Measurements from ENCODE around the gene PRELID2.

PRELID2 gene

GRCh38 chr5:145863003-145863402 is 27.9 kb upstream of the PRELID2 start:
- no peak for DNase-seq (ENCODE audit: low read depth)
- TF ChIP-seq CTCF (IDR thresholded peaks at IDR 0.05; ENCODE audit: insufficient read depth, low read depth, low read length, missing control alignments), result no peak
- H3K4me3 ChIP-seq (ENCODE audit: low read depth, low read length), result no peak overlapping the region

- no peak for TF ChIP-seq CTCF (IDR thresholded peaks at IDR 0.05; ENCODE audit: insufficient read depth, low read depth, low read length, missing control alignments)
- no peak for DNase-seq (ENCODE audit: low read depth)
- no peak overlapping the region for H3K4me3 ChIP-seq (ENCODE audit: low read depth, low read length)
These were observed 24.8 kb upstream of the PRELID2 start for GRCh38 chr5:145859897-145860296.

- TF ChIP-seq CTCF (IDR thresholded peaks at IDR 0.05; ENCODE audit: insufficient read depth, low read depth, low read length, missing control alignments), result no peak
- H3K4me3 ChIP-seq (ENCODE audit: low read depth, low read length), result no peak overlapping the region
- DNase-seq (ENCODE audit: low read depth), result no peak
These were observed 24.3 kb upstream of the PRELID2 start for GRCh38 chr5:145859453-145859852.

- no peak for DNase-seq (ENCODE audit: low read depth)
- H3K4me3 ChIP-seq (ENCODE audit: low read depth, low read length), result no peak overlapping the region
- TF ChIP-seq CTCF (IDR thresholded peaks at IDR 0.05; ENCODE audit: insufficient read depth, low read depth, low read length, missing control alignments), result no peak
These were observed 23.8 kb upstream of the PRELID2 start for GRCh38 chr5:145858959-145859358.

- no peak for DNase-seq (ENCODE audit: low read depth)
These were observed 21.2 kb upstream of the PRELID2 start for GRCh38 chr5:145856285-145856818.

GRCh38 chr5:145855763-145856267 is 20.7 kb upstream of the PRELID2 start:
- DNase-seq (ENCODE audit: low read depth), result no peak
- TF ChIP-seq CTCF (IDR thresholded peaks at IDR 0.05; ENCODE audit: insufficient read depth, low read depth, low read length, missing control alignments), result no peak
- no peak overlapping the region for H3K4me3 ChIP-seq (ENCODE audit: low read depth, low read length)

More at GRCh38 chr5:145856285-145856818, 21.2 kb upstream of the PRELID2 start:
- no peak overlapping the region for H3K4me3 ChIP-seq (ENCODE audit: low read depth, low read length)
- TF ChIP-seq CTCF (IDR thresholded peaks at IDR 0.05; ENCODE audit: insufficient read depth, low read depth, low read length, missing control alignments), result no peak

GRCh38 chr5:145854651-145855258 is 19.6 kb upstream of the PRELID2 start:
- no peak overlapping the region for H3K4me3 ChIP-seq (ENCODE audit: low read depth, low read length)
- no peak for DNase-seq (ENCODE audit: low read depth)
- no peak for TF ChIP-seq CTCF (IDR thresholded peaks at IDR 0.05; ENCODE audit: insufficient read depth, low read depth, low read length, missing control alignments)

Data from GM12865 (cell line).